ENCODE data around the gene PRICKLE4.

The PRICKLE4 gene

DNA sequence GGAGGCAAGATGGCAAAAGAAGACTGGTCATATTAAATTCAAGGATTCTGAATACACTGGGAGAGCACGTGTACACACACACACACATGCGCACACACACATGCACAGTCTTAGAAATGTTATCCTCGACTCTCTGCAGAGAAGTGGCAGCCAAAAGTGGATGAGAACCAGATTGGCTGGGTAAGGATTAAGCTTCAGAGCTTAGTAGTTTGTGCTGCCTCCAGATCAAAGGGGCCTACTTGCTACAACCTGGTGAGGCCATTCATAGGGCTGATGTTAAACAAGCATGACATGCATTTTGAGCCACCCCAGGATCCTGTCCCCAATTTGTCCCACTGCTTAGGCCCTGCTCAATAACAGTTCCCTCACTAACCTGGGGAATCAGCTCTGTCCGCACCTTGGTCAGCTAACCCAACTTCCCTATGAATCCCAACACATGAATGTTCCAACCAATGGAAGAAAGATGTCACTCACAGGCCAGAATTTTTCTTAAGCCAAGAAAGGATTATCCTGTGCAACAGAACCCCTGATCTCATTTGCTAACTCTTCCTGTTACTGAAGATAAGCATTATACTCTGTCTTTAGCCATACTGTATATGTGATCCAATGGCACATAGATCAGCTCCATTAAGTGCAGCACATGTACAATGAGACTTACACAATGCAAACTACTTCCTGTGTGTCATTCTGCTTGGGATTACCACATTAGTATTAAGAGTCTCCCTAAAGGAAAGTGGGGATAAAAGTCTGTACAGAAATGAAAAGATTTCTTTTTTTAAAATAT is 37.9 kb downstream of the PRICKLE4 start:
- Histone ChIP-seq H3K9ac (ENCODE audit: low read length) (no peak overlapping the region), H3K27me3 (replicated peaks; ENCODE audit: insufficient read depth, low read length) (no peaks in the 10 kb centered on the region)
- DNase-seq = no peak

GRCh38 chr6:41821266-41821665 is 40.7 kb downstream of the PRICKLE4 start:
- no peak overlapping the region for H2AFZ ChIP-seq (ENCODE audit: low read length)
- no peaks in the 10 kb centered on the region for H3K4me1 ChIP-seq (ENCODE audit: low read length)
- H4K20me1 ChIP-seq (ENCODE audit: insufficient read depth, low read length) = no peaks in the 10 kb centered on the region
- no peak for DNase-seq
- H3K9me2 ChIP-seq (replicated peaks; ENCODE audit: insufficient read depth, low read length) = no peaks in the 10 kb centered on the region
- no peak overlapping the region for H3K27ac ChIP-seq (ENCODE audit: low read length)
- H3K4me3 ChIP-seq (ENCODE audit: low read length) = no peak overlapping the region
- H3F3A ChIP-seq (ENCODE audit: insufficient read depth, low read length) = no peaks in the 10 kb centered on the region
- H3K4me2 ChIP-seq (ENCODE audit: low read depth, low read length) = no peak overlapping the region
- H3K36me3 ChIP-seq (replicated peaks; ENCODE audit: insufficient read depth, low read length) = no peaks in the 10 kb centered on the region
- no peaks in the 10 kb centered on the region for H3K79me2 ChIP-seq (ENCODE audit: low read length)
- H3K27me3 ChIP-seq (replicated peaks; ENCODE audit: insufficient read depth, low read length) = no peaks in the 10 kb centered on the region
- TF ChIP-seq EZH2phosphoT487 (IDR thresholded peaks at IDR 0.05; ENCODE audit: low read length) (no peak), EZH2 (optimal IDR thresholded peaks at IDR 0.05; ENCODE audit: low read depth, low read length) (no peak), CTCF (IDR thresholded peaks at IDR 0.05; ENCODE audit: low read length) (no peak)
- no peak overlapping the region for H3K9ac ChIP-seq (ENCODE audit: low read length)
- H3K9me3 ChIP-seq (replicated peaks; ENCODE audit: insufficient read depth, low read length) = no peaks in the 10 kb centered on the region

More for the DNA sequence above, 37.9 kb downstream of the PRICKLE4 start:
- no peaks in the 10 kb centered on the region for H3K36me3 ChIP-seq (replicated peaks; ENCODE audit: insufficient read depth, low read length)
- H3K4me2 ChIP-seq (ENCODE audit: low read depth, low read length) = no peak overlapping the region
- no peaks in the 10 kb centered on the region for H3K79me2 ChIP-seq (ENCODE audit: low read length)
- H3K9me3 ChIP-seq (replicated peaks; ENCODE audit: insufficient read depth, low read length) = no peaks in the 10 kb centered on the region
- TF ChIP-seq EZH2 (optimal IDR thresholded peaks at IDR 0.05; ENCODE audit: low read depth, low read length) = no peak
- TF ChIP-seq CTCF (IDR thresholded peaks at IDR 0.05; ENCODE audit: low read length) = no peak
- TF ChIP-seq EZH2phosphoT487 (IDR thresholded peaks at IDR 0.05; ENCODE audit: low read length) = no peak
- no peak overlapping the region for H3K4me3 ChIP-seq (ENCODE audit: low read length)
- no peaks in the 10 kb centered on the region for H3K9me2 ChIP-seq (replicated peaks; ENCODE audit: insufficient read depth, low read length)
- H3F3A ChIP-seq (ENCODE audit: insufficient read depth, low read length) = no peaks in the 10 kb centered on the region
- no peaks in the 10 kb centered on the region for H3K4me1 ChIP-seq (ENCODE audit: low read length)
- no peak overlapping the region for H2AFZ ChIP-seq (ENCODE audit: low read length)
- no peak overlapping the region for H3K27ac ChIP-seq (ENCODE audit: low read length)
- H4K20me1 ChIP-seq (ENCODE audit: insufficient read depth, low read length) = no peaks in the 10 kb centered on the region

DNA sequence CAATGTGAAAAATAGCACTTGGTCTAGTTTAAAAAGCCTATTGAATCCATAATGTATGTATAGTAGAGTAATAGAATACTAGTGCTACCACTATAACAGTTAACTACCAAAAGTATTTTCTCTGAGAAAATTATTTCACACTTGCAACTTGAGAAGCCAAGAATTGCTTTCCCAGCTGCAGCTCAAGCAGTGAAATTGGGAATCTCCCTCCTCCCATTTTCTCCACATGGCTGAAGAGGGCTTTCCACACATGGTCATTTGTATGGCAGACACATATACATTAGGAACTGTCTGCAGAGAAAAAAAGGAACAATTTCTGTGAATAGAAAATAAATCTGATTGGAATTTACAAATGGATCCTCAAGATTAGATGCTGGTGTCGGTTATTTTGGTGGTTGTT is 41.4 kb downstream of the PRICKLE4 start:
- TF ChIP-seq EZH2phosphoT487 (IDR thresholded peaks at IDR 0.05; ENCODE audit: low read length) (no peak), EZH2 (optimal IDR thresholded peaks at IDR 0.05; ENCODE audit: low read depth, low read length) (no peak), CTCF (IDR thresholded peaks at IDR 0.05; ENCODE audit: low read length) (no peak)
- Histone ChIP-seq H2AFZ (ENCODE audit: low read length) (no peak overlapping the region), H3K4me3 (ENCODE audit: low read length) (no peak overlapping the region), H4K20me1 (ENCODE audit: insufficient read depth, low read length) (no peaks in the 10 kb centered on the region), H3K27me3 (replicated peaks; ENCODE audit: insufficient read depth, low read length) (no peaks in the 10 kb centered on the region), H3K79me2 (ENCODE audit: low read length) (no peaks in the 10 kb centered on the region), H3K9me2 (replicated peaks; ENCODE audit: insufficient read depth, low read length) (no peaks in the 10 kb centered on the region), H3K27ac (ENCODE audit: low read length) (no peak overlapping the region), H3F3A (ENCODE audit: insufficient read depth, low read length) (no peaks in the 10 kb centered on the region), H3K36me3 (replicated peaks; ENCODE audit: insufficient read depth, low read length) (no peaks in the 10 kb centered on the region), H3K4me2 (ENCODE audit: low read depth, low read length) (no peak overlapping the region), H3K9me3 (replicated peaks; ENCODE audit: insufficient read depth, low read length) (no peaks in the 10 kb centered on the region), H3K9ac (ENCODE audit: low read length) (no peak overlapping the region), H3K4me1 (ENCODE audit: low read length) (no peaks in the 10 kb centered on the region)
- no peak for DNase-seq
